WERI-Rb-1 (cell line): ENCODE data around the gene WDR59.

Source experiments
- DNase-seq: peaks from one replicate; pipeline ENCODE4 v3.0.0-alpha.2; 2020
- H3K27ac ChIP-seq: fragments of 250-450 bp; sonication (Bioruptor Pico); 2 replicates; pipeline ENCODE4 v1.5.1; 2020; ENCODE audit warnings: mild to moderate bottlenecking, moderate library complexity
- H3K27me3 ChIP-seq: fragments of 250-450 bp; sonication (Bioruptor Pico); 2 replicates; pipeline ENCODE4 v1.5.1; 2021; ENCODE audit warnings: mild to moderate bottlenecking, low read depth, moderate library complexity; ENCODE audit not compliant: insufficient read depth, severe bottlenecking
- H3K36me3 ChIP-seq: fragments of 250-450 bp; sonication (Bioruptor Pico); 2 replicates; pipeline ENCODE4 v1.5.1; 2020; ENCODE audit warnings: mild to moderate bottlenecking, moderate library complexity
- H3K4me3 ChIP-seq: 2 replicates; pipeline ENCODE4 v1.5.1; 2011; ENCODE audit warnings: low read depth, mild to moderate bottlenecking, control low read depth, low read length
- H3K9me3 ChIP-seq: fragments of 250-450 bp; sonication (Bioruptor Pico); 2 replicates; pipeline ENCODE4 v1.5.1; 2021; ENCODE audit warnings: mild to moderate bottlenecking, moderate library complexity; ENCODE audit not compliant: severe bottlenecking
- TF ChIP-seq, protein P1 (sequence below): IDR thresholded peaks from 2 replicates; pipeline ENCODE4 v1.5.1; 2011; ENCODE audit warnings: low read depth, mild to moderate bottlenecking, control low read depth, inconsistent platforms, low read length

WDR59 gene

DNA sequence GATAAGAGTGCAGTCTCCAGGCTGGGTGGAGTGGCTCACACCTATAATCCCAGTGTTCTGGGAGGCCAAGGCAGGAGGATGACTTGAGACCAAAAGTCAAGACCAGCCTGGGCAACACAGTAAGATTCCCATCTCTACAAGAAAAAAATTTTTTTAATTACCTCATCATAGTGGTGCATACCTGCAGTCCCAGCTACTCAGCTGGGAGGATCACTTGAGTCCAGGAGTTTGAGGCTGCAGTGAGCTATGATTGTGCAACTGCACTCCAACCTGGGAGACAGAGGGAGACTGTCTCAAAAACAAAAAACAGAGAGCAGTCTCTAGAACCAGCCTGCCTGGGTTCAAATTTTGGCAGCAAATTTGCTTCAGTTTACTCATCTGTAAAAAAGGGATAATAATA is 45.2 kb downstream of the WDR59 start:
- H3K9me3 ChIP-seq, result no peaks in the 10 kb centered on the region
- H3K27ac ChIP-seq, result no peak overlapping the region
- no peak overlapping the region for H3K4me3 ChIP-seq
- TF ChIP-seq, protein P1, sequence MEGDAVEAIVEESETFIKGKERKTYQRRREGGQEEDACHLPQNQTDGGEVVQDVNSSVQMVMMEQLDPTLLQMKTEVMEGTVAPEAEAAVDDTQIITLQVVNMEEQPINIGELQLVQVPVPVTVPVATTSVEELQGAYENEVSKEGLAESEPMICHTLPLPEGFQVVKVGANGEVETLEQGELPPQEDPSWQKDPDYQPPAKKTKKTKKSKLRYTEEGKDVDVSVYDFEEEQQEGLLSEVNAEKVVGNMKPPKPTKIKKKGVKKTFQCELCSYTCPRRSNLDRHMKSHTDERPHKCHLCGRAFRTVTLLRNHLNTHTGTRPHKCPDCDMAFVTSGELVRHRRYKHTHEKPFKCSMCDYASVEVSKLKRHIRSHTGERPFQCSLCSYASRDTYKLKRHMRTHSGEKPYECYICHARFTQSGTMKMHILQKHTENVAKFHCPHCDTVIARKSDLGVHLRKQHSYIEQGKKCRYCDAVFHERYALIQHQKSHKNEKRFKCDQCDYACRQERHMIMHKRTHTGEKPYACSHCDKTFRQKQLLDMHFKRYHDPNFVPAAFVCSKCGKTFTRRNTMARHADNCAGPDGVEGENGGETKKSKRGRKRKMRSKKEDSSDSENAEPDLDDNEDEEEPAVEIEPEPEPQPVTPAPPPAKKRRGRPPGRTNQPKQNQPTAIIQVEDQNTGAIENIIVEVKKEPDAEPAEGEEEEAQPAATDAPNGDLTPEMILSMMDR, result no peak
- peaks cover 27% of the 10 kb centered on the region for H3K36me3 ChIP-seq
- no peaks in the 10 kb centered on the region for H3K27me3 ChIP-seq
- DNase-seq, result no peak

DNA sequence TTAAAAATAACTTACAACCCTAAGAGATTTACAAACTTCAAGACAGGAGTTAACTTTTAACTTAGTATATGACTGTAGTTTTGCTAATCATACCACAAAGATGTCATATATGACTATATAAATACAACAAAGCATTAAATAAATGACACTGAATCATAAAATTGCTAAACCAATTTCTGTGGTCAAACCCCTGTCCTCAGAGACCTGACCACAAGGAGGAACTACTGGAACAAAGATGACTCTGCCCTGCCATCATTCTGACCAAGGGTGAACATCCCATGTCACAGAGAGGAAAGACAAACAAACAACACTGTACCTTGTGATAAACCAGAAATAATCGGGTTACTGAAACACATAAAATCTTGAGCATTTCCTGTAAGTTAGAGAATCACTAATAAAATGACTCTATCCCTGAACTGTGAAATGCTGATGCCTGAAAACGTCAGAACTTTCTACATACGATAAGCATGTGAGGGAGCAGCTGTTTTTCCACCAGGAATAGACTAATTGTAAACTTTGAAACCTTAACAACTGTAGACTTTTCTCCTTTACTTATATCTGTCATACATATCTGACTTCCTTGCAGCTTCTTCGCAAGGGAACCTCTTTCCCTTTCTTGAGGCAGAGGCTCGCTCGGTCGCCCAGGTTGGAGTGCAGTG is 47.9 kb downstream of the WDR59 start:
- DNase-seq, result no peak
- H3K27me3 ChIP-seq, result no peaks in the 10 kb centered on the region

DNA sequence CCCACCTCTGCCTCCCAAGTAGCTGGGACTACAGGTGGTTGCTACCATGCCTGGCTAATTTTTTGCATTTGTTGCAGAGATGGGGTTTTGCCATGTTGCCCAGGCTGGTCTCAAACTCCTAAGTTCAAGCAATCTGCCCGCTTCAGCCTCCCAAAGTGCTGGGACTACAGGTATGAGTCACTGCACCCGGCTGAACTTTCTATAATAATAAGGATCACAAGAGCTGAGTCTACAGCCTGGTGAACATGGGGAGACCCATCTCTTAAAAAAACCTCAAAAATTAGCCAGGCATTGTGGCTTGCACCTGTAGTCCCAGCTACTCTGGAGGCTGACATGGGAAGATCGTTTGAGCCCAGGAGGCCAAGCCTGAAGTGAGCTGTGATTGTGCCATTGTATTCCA is 53.5 kb downstream of the WDR59 start:
- no peak overlapping the region for H3K27ac ChIP-seq
- H3K36me3 ChIP-seq, result peaks cover 22% of the 10 kb centered on the region
- H3K4me3 ChIP-seq, result no peak overlapping the region
- H3K27me3 ChIP-seq, result no peaks in the 10 kb centered on the region
- H3K9me3 ChIP-seq, result no peaks in the 10 kb centered on the region
- TF ChIP-seq, protein P1, result no peak
- DNase-seq, result no peak

More for the DNA sequence above, 47.9 kb downstream of the WDR59 start:
- Histone ChIP-seq H3K4me3 (no peak overlapping the region), H3K36me3 (peaks cover 36% of the 10 kb centered on the region), H3K9me3 (no peaks in the 10 kb centered on the region), H3K27ac (no peak overlapping the region)
- TF ChIP-seq, protein P1, result no peak

DNA sequence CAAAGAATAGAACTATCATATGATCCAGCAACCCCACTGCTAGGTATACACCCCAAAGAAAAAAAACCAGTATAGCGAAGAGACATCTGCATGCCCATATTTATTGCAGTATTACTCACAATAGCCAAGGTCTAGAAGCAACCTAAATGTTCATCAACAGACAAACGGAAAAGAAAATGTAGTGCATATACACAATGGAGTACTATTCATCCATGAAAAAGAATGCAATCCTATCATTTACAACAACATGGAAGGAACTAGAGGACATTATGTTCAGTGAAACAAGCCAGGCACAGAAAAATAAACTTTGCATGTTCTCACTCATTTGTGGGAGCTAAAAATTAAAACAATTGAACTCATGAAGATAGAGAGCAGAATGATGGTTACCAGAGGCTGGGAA is 55.3 kb downstream of the WDR59 start:
- TF ChIP-seq, protein P1, result no peak
- DNase-seq, result no peak
- H3K4me3 ChIP-seq, result no peak overlapping the region

DNA sequence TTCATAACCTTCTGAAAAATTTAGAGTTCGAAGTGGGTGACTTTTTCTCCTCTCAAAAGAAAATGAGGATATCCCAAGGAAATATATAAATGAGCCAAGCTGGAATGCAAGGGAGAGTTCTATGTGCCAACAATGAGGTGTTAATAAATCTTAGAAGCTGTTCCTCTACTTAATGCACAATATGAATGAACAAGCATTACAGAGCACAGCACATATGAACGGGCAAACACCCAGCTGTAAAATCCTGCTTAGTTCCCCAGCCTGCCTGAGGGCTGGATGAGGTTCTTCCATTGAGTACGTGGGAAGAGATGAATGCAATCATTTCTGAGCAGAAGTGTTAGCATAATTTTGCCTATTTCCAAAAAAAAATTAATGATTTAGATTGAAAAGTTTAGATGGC is 58.1 kb downstream of the WDR59 start:
- no peak for DNase-seq
- Histone ChIP-seq H3K36me3 (peaks cover 23% of the 10 kb centered on the region), H3K9me3 (no peaks in the 10 kb centered on the region), H3K4me3 (no peak overlapping the region), H3K27ac (no peak overlapping the region), H3K27me3 (no peaks in the 10 kb centered on the region)
- TF ChIP-seq, protein P1, result no peak

More for the DNA sequence above, 55.3 kb downstream of the WDR59 start:
- Histone ChIP-seq H3K27me3 (no peaks in the 10 kb centered on the region), H3K9me3 (no peaks in the 10 kb centered on the region), H3K36me3 (peaks cover 17% of the 10 kb centered on the region), H3K27ac (no peak overlapping the region)
